ENCODE measurements around the gene KIAA1217. TPM values are rescaled to one million over a fixed set of nuclear protein-coding genes. Genes with fewer than 3 reads are reported as not detected.

Gene KIAA1217
- total RNA-seq, 1 donor from 2014 or later = 73.2 TPM

DNA sequence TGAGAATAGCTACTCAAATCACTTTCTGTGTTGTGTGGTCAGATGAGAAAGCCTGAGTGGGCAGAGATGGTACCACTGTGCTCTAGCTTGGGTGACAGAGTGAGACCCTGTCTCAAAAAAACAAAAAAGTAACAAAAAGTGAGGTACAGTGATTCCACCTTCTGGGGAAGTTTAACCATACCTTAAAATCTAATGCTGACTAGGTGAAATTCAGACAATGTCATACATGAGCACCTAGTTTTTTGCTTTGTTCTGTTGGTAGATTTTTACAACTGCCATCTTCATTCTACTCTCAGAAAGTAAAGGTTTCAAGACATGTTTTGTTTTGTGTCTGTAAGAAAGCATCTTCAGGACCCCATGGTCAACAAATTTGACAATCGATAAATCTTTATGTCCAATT lies 370.5 kb downstream of the KIAA1217 start:
- Mint-ChIP-seq H3K4me3 (no peak overlapping the region), H3K27ac (no peak overlapping the region), H3K4me1 (ENCODE audit: unreplicated experiment) (peaks cover 11% of the 10 kb centered on the region), H3K9me3 (no peaks in the 10 kb centered on the region), H3K36me3 (peaks cover 8% of the 10 kb centered on the region), H3K27me3 (no peaks in the 10 kb centered on the region)
- no peak for DNase-seq (ENCODE audit: extremely low spot score, unreplicated experiment)
- TF ChIP-seq, protein P1, sequence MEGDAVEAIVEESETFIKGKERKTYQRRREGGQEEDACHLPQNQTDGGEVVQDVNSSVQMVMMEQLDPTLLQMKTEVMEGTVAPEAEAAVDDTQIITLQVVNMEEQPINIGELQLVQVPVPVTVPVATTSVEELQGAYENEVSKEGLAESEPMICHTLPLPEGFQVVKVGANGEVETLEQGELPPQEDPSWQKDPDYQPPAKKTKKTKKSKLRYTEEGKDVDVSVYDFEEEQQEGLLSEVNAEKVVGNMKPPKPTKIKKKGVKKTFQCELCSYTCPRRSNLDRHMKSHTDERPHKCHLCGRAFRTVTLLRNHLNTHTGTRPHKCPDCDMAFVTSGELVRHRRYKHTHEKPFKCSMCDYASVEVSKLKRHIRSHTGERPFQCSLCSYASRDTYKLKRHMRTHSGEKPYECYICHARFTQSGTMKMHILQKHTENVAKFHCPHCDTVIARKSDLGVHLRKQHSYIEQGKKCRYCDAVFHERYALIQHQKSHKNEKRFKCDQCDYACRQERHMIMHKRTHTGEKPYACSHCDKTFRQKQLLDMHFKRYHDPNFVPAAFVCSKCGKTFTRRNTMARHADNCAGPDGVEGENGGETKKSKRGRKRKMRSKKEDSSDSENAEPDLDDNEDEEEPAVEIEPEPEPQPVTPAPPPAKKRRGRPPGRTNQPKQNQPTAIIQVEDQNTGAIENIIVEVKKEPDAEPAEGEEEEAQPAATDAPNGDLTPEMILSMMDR (conservative IDR thresholded peaks at IDR 0.05) = no peak

DNA sequence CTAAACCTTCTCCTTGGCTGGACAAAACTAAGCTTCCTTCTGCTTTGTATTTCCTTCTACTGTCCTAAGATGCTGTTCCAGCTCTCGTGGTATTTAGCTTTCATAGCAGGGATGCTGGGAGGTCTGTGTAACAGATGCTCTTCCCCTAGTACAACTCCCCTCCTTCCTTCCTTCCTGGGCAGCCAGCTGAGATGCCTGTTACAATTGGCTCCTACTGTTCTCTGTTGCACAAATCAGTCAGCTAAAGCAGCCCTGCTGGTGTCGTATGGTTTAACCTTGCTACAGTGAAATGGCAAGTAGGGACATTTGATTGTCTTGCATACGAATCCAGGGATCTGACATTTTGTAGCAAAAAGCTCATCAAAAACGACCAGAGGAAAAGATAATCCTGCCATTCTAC lies 371.0 kb downstream of the KIAA1217 start:
- no peak for DNase-seq (ENCODE audit: extremely low spot score, unreplicated experiment)
- no peaks in the 10 kb centered on the region for H3K9me3 Mint-ChIP-seq
- TF ChIP-seq, protein P1 (conservative IDR thresholded peaks at IDR 0.05) = no peak
- peaks cover 11% of the 10 kb centered on the region for H3K4me1 Mint-ChIP-seq (ENCODE audit: unreplicated experiment)
- H3K36me3 Mint-ChIP-seq = peaks cover 9% of the 10 kb centered on the region
- H3K27me3 Mint-ChIP-seq = no peaks in the 10 kb centered on the region
- no peak overlapping the region for H3K27ac Mint-ChIP-seq
- H3K4me3 Mint-ChIP-seq = no peak overlapping the region

DNA sequence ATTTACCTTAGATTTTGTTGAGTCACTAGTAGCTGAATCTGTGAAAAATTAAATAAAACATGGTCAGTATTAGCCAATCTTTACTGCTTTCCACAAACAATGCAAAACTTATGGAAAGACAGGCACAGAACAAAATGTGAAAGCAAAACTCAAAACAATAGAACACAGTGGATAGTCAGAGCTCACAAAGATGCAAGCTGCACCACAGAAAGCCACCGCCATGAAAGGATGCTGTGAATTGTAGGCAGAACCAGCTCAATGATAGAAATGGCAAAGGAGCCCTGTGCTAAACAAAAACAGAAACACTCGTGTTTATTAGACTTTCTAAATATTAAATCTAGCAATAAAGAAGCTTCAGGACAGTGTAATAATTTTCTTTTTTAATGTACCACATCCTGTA lies 380.3 kb downstream of the KIAA1217 start:
- Mint-ChIP-seq H3K9me3 (no peaks in the 10 kb centered on the region), H3K4me1 (ENCODE audit: unreplicated experiment) (no peaks in the 10 kb centered on the region), H3K27me3 (no peaks in the 10 kb centered on the region), H3K4me3 (no peak overlapping the region), H3K36me3 (peaks cover 54% of the 10 kb centered on the region), H3K27ac (no peak overlapping the region)
- DNase-seq (ENCODE audit: extremely low spot score, unreplicated experiment) = no peak
- TF ChIP-seq, protein P1 (conservative IDR thresholded peaks at IDR 0.05) = no peak

DNA sequence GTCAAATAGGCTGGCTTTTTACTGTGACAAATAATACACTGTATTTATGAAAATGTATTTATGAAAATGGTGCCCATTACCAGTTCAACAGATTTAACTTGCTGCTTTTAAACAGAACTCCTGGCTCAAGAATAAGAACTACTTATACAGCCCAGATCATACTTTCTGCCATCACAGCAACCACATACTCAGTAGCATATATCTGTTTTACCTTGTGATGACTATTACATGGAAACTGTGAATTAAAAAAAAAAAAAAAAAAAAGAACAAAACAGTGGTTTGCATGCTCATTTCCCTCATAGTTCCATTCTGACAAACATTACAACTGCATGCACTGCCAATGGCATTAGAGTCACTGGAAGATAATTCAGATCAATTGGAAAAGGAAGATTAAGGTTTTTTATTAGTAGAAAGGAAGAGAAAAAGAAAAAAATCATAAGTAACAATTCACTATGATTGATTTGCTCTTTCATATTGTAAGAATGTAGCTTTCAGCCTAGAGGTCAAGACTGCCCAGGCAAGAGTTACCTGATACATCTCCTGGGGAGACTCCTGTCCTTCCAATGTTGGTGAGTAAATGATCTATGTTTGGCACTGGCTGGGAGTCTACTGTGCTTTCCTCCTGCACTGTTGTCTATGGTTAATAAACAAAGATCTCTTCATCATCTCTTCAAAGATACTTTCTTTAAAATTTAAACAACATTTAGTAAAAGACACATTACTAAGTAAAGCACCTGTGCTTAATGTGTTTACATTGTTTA lies 381.9 kb downstream of the KIAA1217 start:
- TF ChIP-seq, protein P1 (conservative IDR thresholded peaks at IDR 0.05) = no peak
- Mint-ChIP-seq H3K36me3 (peaks cover 52% of the 10 kb centered on the region), H3K4me1 (ENCODE audit: unreplicated experiment) (no peaks in the 10 kb centered on the region), H3K27ac (no peak overlapping the region), H3K27me3 (no peaks in the 10 kb centered on the region), H3K9me3 (no peaks in the 10 kb centered on the region), H3K4me3 (no peak overlapping the region)
- DNase-seq (ENCODE audit: extremely low spot score, unreplicated experiment) = no peak

DNA sequence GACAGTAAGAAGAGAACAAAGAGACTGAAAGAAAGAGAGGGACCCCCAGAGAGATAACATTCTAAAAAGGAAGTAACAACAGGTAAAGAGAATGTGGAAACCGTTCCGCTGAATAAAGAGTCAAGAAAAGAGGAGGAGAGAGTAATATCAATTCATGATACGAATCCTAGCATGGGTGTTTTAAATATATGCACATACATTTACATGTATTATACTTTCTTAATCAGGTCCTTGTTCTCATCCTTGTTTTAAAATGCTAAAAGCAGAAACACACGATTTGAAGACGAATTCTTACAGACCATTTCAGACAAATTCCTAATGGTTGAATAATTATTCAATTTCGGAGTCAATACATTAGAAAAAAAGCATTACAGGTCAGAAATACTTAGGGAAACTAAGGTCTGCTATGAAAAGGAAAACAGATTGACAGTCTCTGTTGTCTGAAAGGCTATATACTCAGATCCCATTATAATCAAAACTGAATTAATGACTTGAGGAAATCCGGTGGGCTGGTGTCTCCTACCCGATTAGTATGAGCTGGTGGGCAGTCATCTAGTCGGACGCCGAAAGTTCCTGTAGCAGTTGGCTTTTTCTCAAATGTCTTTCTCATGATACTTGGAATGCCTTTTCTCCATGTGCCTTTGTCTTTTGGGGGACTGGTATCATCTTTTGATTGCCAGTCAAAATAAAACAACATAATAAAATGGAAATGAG lies 387.4 kb downstream of the KIAA1217 start:
- Mint-ChIP-seq H3K36me3 (peaks cover 52% of the 10 kb centered on the region), H3K4me1 (ENCODE audit: unreplicated experiment) (no peaks in the 10 kb centered on the region), H3K9me3 (no peaks in the 10 kb centered on the region), H3K27ac (no peak overlapping the region), H3K4me3 (no peak overlapping the region), H3K27me3 (no peaks in the 10 kb centered on the region)
- TF ChIP-seq, protein P1 (conservative IDR thresholded peaks at IDR 0.05) = no peak
- DNase-seq (ENCODE audit: extremely low spot score, unreplicated experiment) = no peak
